Measurements from ENCODE around the gene OR2V2.

GRCh38 chr5:181120306-181120705 is 27.1 kb upstream of the OR2V2 start:
- TF ChIP-seq CTCF (IDR thresholded peaks at IDR 0.05) (no peak), POLR2A (IDR thresholded peaks at IDR 0.05) (no peak), POLR2AphosphoS5 (IDR thresholded peaks at IDR 0.05) (no peak)
